ENCODE measurements around the gene THOP1. TPM values are rescaled to one million over a fixed set of nuclear protein-coding genes. Genes with fewer than 3 reads are reported as not detected.
A peak's percentile ranks its signal among the peaks of the same experiment; 100 is the strongest.

THOP1 gene
- polyA plus RNA-seq, 3 donors: 44.7 to 59.9 (median 59.8) TPM

- no peak for DNase-seq (ENCODE audit: extremely low read depth in 1 of 11, low read depth in 9 of 11, low spot score in 4 of 11)
Measured at GRCh38 chr19:2827022-2827421, 41.7 kb downstream of the THOP1 start.

DNA sequence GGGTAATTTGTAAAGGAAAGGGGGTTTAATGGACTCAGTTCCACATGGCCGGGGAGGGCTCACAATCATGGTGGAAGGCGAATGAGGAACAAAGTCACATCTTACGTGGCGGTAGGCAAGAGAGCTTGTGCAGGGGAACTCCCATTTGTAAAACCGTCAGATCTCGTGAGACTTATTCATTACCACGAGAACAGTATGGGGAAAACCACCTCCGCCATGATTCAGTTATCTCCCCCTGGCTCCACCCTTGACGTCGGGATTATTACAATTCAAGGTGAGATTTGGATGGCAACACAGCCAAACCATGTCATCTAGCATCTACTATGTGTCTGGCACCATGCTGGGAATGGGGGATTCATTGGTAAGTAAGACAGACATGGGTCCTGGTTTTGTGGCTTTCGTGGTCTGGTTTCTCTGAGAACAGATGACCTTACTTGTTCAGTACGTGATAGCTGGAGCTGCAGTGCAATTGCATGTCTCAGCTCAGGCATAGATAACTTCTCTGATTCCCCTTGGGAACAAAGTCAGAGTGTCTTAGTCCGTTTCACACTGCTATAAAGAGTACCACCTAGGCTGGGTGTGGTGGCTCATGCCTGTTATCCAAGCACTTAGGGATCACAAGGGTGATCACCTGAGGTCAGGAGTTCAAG lies 42.7 kb downstream of the THOP1 start:
- no peak for DNase-seq (ENCODE audit: extremely low read depth in 1 of 11, low read depth in 9 of 11, low spot score in 4 of 11)

- no peak for DNase-seq (ENCODE audit: extremely low read depth in 1 of 11, low read depth in 9 of 11, low spot score in 4 of 11)
Measured at GRCh38 chr19:2834294-2834871, 49.1 kb downstream of the THOP1 start.

- DNase-seq (ENCODE audit: extremely low read depth in 1 of 11, low read depth in 9 of 11, low spot score in 4 of 11): no peak
Measured at GRCh38 chr19:2837430-2837829, 52.1 kb downstream of the THOP1 start.

DNA sequence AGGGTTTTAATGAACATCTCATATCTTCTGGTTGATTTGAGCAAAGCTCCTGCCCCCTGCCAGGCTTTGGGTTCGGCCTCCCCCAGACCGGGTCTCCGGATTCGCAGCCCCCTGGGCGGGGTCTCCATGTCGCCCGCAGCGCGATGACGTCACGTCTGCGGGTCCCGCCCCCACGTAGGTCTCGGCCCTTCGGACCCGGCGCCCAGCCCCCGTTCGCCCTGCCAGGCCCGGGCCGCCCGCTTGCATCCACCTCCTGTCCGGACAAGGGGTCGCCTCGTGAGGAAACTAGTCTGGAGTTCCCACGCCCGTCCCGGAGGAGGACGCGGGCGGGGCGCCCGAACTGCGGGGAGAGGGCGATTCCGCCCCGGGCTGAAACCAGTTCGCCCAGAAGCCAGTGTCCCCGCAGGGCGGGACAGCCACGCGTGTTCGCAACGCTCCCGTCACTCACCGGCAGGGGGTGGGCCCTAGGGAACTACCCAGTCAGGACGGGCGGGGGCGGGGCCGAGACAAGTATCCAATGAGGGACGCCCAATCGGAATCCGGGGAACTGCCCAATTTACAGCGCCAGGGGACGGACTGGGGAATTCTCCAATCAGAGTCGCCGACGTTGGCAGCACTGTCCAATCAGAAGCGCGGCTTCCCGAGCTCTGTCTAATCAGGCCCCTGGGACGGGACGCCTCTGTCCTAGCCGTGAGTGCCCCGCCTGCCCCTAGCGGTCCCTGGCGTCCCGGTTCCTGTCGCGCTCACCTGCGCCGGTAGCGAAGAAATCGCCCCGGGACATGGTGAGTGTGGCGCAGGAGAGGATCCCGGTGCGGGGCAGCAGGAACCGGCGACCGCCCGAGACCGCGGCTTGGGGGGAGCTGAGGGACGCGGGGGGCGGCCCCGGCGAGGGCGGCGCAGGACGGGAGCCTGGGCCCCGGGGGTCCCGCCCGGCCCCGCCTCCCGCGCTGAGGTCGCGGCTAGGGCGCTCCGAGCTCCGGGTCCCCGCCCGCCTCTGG lies 55.8 kb downstream of the THOP1 start, which contains the start of gene ZNF555:
Gene ZNF555, plus strand, starts transcription at position 682 of the 998 bp plus-strand sequence. Its CDS starts 98 bp downstream, at position 780.
- peak; percentile 97 to 99 (median 99) for DNase-seq (ENCODE audit: extremely low read depth in 1 of 11, low read depth in 9 of 11, low spot score in 4 of 11)

- no peak for DNase-seq (ENCODE audit: extremely low read depth in 1 of 11, low read depth in 9 of 11, low spot score in 4 of 11)
Measured at GRCh38 chr19:2841855-2842574, 56.7 kb downstream of the THOP1 start.

- DNase-seq (ENCODE audit: extremely low read depth in 1 of 11, low read depth in 9 of 11, low spot score in 4 of 11): no peak
Measured at GRCh38 chr19:2845107-2845506, 59.8 kb downstream of the THOP1 start.

GRCh38 chr19:2846180-2846894 lies 61.0 kb downstream of the THOP1 start:
- DNase-seq (ENCODE audit: extremely low read depth in 1 of 11, low read depth in 9 of 11, low spot score in 4 of 11): no peak

- DNase-seq (ENCODE audit: extremely low read depth in 1 of 11, low read depth in 9 of 11, low spot score in 4 of 11): no peak
Measured at GRCh38 chr19:2847507-2847906, 62.2 kb downstream of the THOP1 start.

- no peak for DNase-seq (ENCODE audit: extremely low read depth in 1 of 11, low read depth in 9 of 11, low spot score in 4 of 11)
Measured at GRCh38 chr19:2848616-2849015, 63.3 kb downstream of the THOP1 start.

DNA sequence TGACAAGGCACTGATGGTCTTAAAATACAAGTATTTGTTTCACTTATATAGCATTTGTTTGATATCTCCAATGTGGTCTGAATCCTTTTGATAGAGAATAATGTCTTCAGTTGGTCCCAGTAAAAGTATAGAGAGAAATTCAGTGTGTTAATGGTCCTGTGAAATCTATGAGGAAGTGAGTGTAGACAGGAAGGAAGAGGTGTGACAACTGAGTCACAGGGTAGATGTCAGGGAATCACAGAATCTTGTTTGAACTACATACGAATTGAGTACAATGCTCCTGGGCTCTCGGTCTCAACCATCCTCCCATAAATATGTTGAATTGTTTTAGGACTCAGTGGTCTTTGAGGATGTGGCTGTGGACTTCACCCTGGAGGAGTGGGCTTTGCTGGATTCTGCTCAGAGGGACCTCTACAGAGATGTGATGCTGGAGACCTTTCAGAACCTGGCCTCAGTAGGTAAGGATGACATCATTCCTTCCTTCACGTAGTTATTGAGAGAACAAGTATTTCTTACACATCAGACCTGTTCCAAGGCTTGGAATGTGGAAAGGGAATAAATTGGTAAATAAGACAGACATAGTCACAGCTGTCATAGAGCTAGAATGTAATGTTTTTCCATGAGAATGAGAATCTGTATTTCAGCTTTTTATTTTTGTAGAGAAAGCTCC lies 65.1 kb downstream of the THOP1 start:
- no peak for DNase-seq (ENCODE audit: extremely low read depth in 1 of 11, low read depth in 9 of 11, low spot score in 4 of 11)

GRCh38 chr19:2852598-2852997 lies 67.3 kb downstream of the THOP1 start:
- no peak for DNase-seq (ENCODE audit: extremely low read depth in 1 of 11, low read depth in 9 of 11, low spot score in 4 of 11)

- DNase-seq (ENCODE audit: extremely low read depth in 1 of 11, low read depth in 9 of 11, low spot score in 4 of 11): no peak
Measured at GRCh38 chr19:2853015-2853606, 67.8 kb downstream of the THOP1 start.

DNA sequence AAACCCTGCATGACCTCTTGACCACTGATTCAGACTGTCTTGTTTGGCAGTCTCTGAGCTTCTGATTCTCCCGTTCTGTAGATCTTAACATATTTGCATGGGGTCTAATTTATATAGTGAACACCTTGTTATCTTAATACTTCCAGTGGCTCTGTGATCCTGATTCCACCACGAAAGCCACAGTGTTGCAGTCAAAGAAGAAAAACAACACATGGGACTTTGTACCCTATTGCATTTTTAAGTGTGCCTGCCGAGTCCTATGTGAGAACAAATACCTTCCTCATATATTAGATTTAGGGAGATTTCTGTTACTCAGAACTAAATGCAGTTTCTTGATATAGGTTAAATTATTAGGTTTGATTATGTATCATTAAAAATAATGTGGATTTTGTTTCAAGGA lies 69.5 kb downstream of the THOP1 start:
- no peak for DNase-seq (ENCODE audit: extremely low read depth in 1 of 11, low read depth in 9 of 11, low spot score in 4 of 11)

DNA sequence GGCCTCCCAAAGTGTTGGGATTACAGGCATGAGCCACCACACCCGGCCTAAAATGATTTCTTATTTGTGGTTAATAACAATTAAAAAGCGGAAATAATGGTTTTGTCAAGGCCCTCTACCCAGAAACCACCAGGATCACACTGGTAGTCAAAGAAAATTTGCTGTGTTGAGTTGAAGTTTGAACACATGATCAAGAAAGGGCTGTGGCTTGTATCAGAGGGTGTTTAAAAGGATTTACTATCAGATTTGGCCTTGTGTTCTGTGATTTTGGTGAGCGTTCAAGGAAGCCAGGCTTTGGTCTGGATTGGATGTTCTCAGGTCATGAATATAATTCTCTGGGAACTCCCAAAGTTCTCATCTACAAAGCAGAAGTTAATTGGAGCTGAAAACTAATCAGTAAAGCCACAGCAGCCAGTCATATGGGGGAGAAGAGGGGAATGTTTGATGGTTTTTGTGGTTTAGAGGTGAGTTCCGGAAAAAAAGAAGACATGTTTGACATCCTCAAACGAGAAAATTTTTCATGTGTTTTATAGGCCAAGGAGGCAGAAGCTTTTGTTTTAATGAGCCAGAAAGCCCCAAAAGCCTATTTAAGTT lies 71.3 kb downstream of the THOP1 start:
- DNase-seq (ENCODE audit: extremely low read depth in 1 of 11, low read depth in 9 of 11, low spot score in 4 of 11): no peak

DNA sequence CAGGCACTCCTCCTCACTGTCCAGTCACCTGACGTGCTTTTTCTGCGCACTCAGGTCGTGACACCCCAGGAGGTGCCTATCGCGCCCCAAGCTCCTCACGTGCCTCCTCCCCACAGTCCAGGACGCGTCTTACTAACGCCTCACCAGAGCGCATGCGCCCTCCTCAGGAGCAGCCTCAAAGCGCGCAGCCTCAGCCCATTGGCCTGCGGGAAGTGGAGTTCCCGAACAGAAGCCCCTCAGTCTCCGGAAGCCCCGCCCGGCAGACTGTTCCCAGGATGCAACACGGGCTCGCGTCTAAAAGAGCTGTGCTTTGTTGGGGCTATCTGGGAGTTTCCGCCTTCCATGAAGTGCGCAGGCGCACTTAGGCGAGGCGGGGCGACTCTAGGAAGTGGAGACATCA lies 73.6 kb downstream of the THOP1 start:
- DNase-seq (ENCODE audit: extremely low read depth in 1 of 11, low read depth in 9 of 11, low spot score in 4 of 11): no peak

DNA sequence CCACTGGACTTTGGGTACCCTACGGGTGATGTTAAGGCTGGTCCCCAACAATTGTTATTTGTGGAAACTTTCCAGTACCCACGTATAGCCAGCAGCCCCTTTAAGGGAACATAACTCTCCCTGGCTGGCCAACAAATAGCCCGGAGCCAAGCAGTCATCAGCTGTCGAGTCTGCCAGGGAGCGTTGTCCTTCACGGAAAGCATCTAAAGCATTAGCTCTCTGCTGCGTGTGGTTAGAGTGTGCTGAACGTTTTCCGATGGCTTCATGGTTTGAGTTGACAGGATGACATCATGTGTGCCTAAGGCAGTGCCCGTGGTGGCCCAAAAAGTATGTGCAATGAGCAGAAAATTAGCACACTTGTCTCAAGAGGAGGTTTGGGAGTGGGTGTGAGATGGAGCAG lies 78.5 kb downstream of the THOP1 start:
- no peak for DNase-seq (ENCODE audit: extremely low read depth in 1 of 11, low read depth in 9 of 11, low spot score in 4 of 11)
